HT-29 (cell line): ENCODE measurements around the gene TIPARP. TPM values are rescaled to one million over a fixed set of nuclear protein-coding genes. Genes with fewer than 3 reads are reported as not detected.
"Not testable (repeated sequence)": the region's sequence is repeated elsewhere in the genome, so short reads cannot be mapped to it uniquely, and the experiment has no call there.

ENCODE experiments used
- DNase-seq: peaks from one replicate; pipeline ENCODE4 v3.0.0-alpha.2; 2015; ENCODE audit warnings: low spot score
- total RNA-seq: library from RNA; depleted of rRNA; stranded (reverse); fragments of >200 nt; shearing (Covaris generic); gene quantifications from 2 replicates; pipeline ENCODE4 v1.2.3, GENCODE V29; 2014; rRNA removed

The TIPARP gene
- total RNA-seq, 1 experiment from 2014 or later: 66.6 TPM

- DNase-seq: no peak
Observed at GRCh38 chr3:156739976-156740375, 65.6 kb downstream of the TIPARP start.

- DNase-seq: not testable (repeated sequence)
Observed at GRCh38 chr3:156740581-156740980, 66.2 kb downstream of the TIPARP start.

GRCh38 chr3:156741935-156742334 is 67.5 kb downstream of the TIPARP start:
- DNase-seq: no peak

GRCh38 chr3:156742401-156742800 is 68.0 kb downstream of the TIPARP start:
- DNase-seq: no peak

- DNase-seq: peak; percentile 26
Observed at GRCh38 chr3:156743859-156744258, 69.5 kb downstream of the TIPARP start.

- no peak for DNase-seq
Observed at GRCh38 chr3:156744631-156745030, 70.2 kb downstream of the TIPARP start.

GRCh38 chr3:156745766-156746165 is 71.4 kb downstream of the TIPARP start:
- no peak for DNase-seq

GRCh38 chr3:156747046-156747445 is 72.7 kb downstream of the TIPARP start:
- no peak for DNase-seq

GRCh38 chr3:156749244-156749643 is 74.9 kb downstream of the TIPARP start:
- DNase-seq: peak; percentile 41

GRCh38 chr3:156750191-156750873 is 75.9 kb downstream of the TIPARP start:
- DNase-seq: peak; percentile 66

- peak; percentile 57 for DNase-seq
Observed at GRCh38 chr3:156750874-156751245, 76.5 kb downstream of the TIPARP start.

- peak; percentile 88 for DNase-seq
Observed at GRCh38 chr3:156751461-156752025, 77.2 kb downstream of the TIPARP start.

Other genes starting within 250 kb of the TIPARP start
- gene SSR3, start 119.5 kb upstream of the TIPARP start, total RNA-seq: 89.2 and 95.1 TPM in 2 replicates
- gene LEKR1, start 151.8 kb downstream of the TIPARP start, total RNA-seq: 1.4 and 3.1 TPM in 2 replicates